Uterus (tissue), 2 donors: ENCODE results near the gene ACOT6.

ENCODE experiments used
- CTCF ChIP-seq, 4 experiments: fragments of 200-600 bp in 2 of 4; fragments of 450-650 bp in 2 of 4; sonication (generic) in 2 of 4; IDR thresholded peaks; one replicate each; pipeline ENCODE4 v1.5.1; 2016 to 2019; ENCODE audit warnings: antibody characterized with exemption in 4 of 4, mild to moderate bottlenecking in 2 of 4, moderate library complexity in 1 of 4
- POLR2A ChIP-seq, 2 donors: fragments of 450-650 bp; IDR thresholded peaks; one replicate each; pipeline ENCODE4 v1.6.1; 2016; ENCODE audit warnings: antibody characterized with exemption in 2 of 2, mild to moderate bottlenecking in 1 of 2, moderate library complexity in 1 of 2

GRCh38 chr14:73666583-73666982 is 54.3 kb downstream of the ACOT6 start:
- TF ChIP-seq CTCF (IDR thresholded peaks at IDR 0.05) (no peak), POLR2A (IDR thresholded peaks at IDR 0.05) (no peak)
